IMR-90 (cell line): ENCODE results near the gene TUBGCP6. TPM values are rescaled to one million over a fixed set of nuclear protein-coding genes. Genes with fewer than 3 reads are reported as not detected.

Source experiments
- ATAC-seq: fragments of 200-7000 bp; cut with Tn5 transposase; 2 replicates; pipeline ENCODE4 v1.9.1; 2020; ENCODE audit warnings: low read depth, mild to moderate bottlenecking, moderate library complexity
- BruUV-seq: library from RNA; stranded (reverse); fragments of 400-500 nt; replicated peaks from 2 replicates; lab custom pipeline; 2021; lab: Mats Ljungman, UMichigan
- CTCF ChIA-PET: fragments of 300-600 bp; formaldehyde crosslinking; extraction: SDS; loops from one replicate; lab custom pipeline; 2021; ENCODE audit warnings: antibody characterized with exemption; lab: Yijun Ruan, JAX
- POLR2A ChIA-PET: fragments of 300-600 bp; sonication (Branson Sonifier 250); formaldehyde crosslinking; loops from one replicate; lab custom pipeline; 2022; ENCODE audit warnings: antibody characterized with exemption; ENCODE audit not compliant: unreplicated experiment; lab: Charles Lee
- DNase-seq: peaks from one replicate; pipeline ENCODE4 v3.0.0; 2013
- H2AFZ ChIP-seq: replicated peaks from 2 replicates; pipeline ENCODE3; 2013; ENCODE audit warnings: low read length, mild to moderate bottlenecking; ENCODE audit not compliant: poor library complexity
- H2AK5ac ChIP-seq: 2 replicates; pipeline ENCODE4 v1.6.1; 2013; ENCODE audit warnings: low read depth, low read length, inconsistent platforms
- H2AK9ac ChIP-seq: replicated peaks from 2 replicates; pipeline ENCODE3; 2013; ENCODE audit warnings: mild to moderate bottlenecking, low read depth, low read length, moderate library complexity; ENCODE audit not compliant: poor library complexity
- H2BK120ac ChIP-seq: 2 replicates; pipeline ENCODE4 v1.6.1; 2013; ENCODE audit warnings: low read depth, low read length, inconsistent platforms
- H2BK15ac ChIP-seq: 3 replicates; pipeline ENCODE4 v1.6.1; 2013; ENCODE audit warnings: low read depth, low read length, inconsistent platforms
- H2BK20ac ChIP-seq: 2 replicates; pipeline ENCODE4 v1.6.1; 2013; ENCODE audit warnings: low read depth, mild to moderate bottlenecking, inconsistent platforms, low read length, moderate library complexity
- H2BK5ac ChIP-seq: 2 replicates; pipeline ENCODE4 v1.6.1; 2013; ENCODE audit warnings: mild to moderate bottlenecking, low read depth, low read length, inconsistent platforms; ENCODE audit not compliant: poor library complexity, severe bottlenecking
- H3K14ac ChIP-seq: replicated peaks from 2 replicates; pipeline ENCODE4 v1.6.1; 2013; ENCODE audit warnings: low read depth, low read length, inconsistent platforms
- H3K18ac ChIP-seq: 2 replicates; pipeline ENCODE4 v1.6.1; 2013; ENCODE audit warnings: low read depth, low read length, control low read depth
- H3K23ac ChIP-seq: 2 replicates; pipeline ENCODE4 v1.6.1; 2013; ENCODE audit warnings: low read depth, low read length, inconsistent platforms
- H3K27ac ChIP-seq: 2 replicates; pipeline ENCODE4 v1.5.1; 2013; ENCODE audit warnings: mild to moderate bottlenecking, control low read depth, low read length; ENCODE audit not compliant: insufficient read depth
- H3K27me3 ChIP-seq: 2 replicates; pipeline ENCODE4 v1.6.1; 2013; ENCODE audit warnings: low read length; ENCODE audit not compliant: control insufficient read depth, insufficient read depth
- H3K36me3 ChIP-seq: 2 replicates; pipeline ENCODE4 v1.6.1; 2013; ENCODE audit warnings: low read length, mixed read lengths; ENCODE audit not compliant: control insufficient read depth, insufficient read depth
- H3K4ac ChIP-seq: 2 replicates; pipeline ENCODE4 v1.6.1; 2013; ENCODE audit warnings: low read depth, low read length, inconsistent platforms
- H3K4me1 ChIP-seq: 2 replicates; pipeline ENCODE4 v1.6.1; 2013; ENCODE audit warnings: low read length, mixed read lengths; ENCODE audit not compliant: control insufficient read depth, insufficient read depth
- H3K4me2 ChIP-seq: 2 replicates; pipeline ENCODE4 v1.6.1; 2013; ENCODE audit warnings: low read depth, mild to moderate bottlenecking, control low read depth, low read length, moderate library complexity
- H3K4me3 ChIP-seq: 2 replicates; pipeline ENCODE4 v1.5.1; 2013; ENCODE audit warnings: low read depth, mild to moderate bottlenecking, control low read depth, low read length, moderate library complexity; ENCODE audit not compliant: insufficient read depth
- H3K56ac ChIP-seq: 2 replicates; pipeline ENCODE4 v1.6.1; 2013; ENCODE audit warnings: low read length, inconsistent platforms; ENCODE audit not compliant: insufficient read depth; ENCODE audit errors: extremely low read depth
- H3K79me1 ChIP-seq, 2 experiments: 2 replicates each; pipeline ENCODE4 v1.6.1; 2013; ENCODE audit warnings: low read length in 2 of 2, inconsistent platforms in 1 of 2, low read depth in 1 of 2
- H3K9ac ChIP-seq: 2 replicates; pipeline ENCODE4 v1.6.1; 2013; ENCODE audit warnings: low read depth, low read length, control low read depth
- H3K9me1 ChIP-seq: 2 replicates; pipeline ENCODE4 v1.6.1; 2013; ENCODE audit warnings: low read length, inconsistent platforms; ENCODE audit not compliant: insufficient read depth
- H3K9me3 ChIP-seq: 2 replicates; pipeline ENCODE4 v1.6.1; 2013; ENCODE audit warnings: low read length; ENCODE audit not compliant: control insufficient read depth, insufficient read depth
- H4K20me1 ChIP-seq: 2 replicates; pipeline ENCODE4 v1.6.1; 2013; ENCODE audit warnings: low read length, inconsistent platforms; ENCODE audit not compliant: insufficient read depth
- H4K5ac ChIP-seq: 2 replicates; pipeline ENCODE4 v1.6.1; 2013; ENCODE audit warnings: mild to moderate bottlenecking, low read depth, low read length, control low read depth
- H4K8ac ChIP-seq, 2 experiments: 2 replicates each; pipeline ENCODE4 v1.6.1; 2013; ENCODE audit warnings: low read depth in 2 of 2, low read length in 2 of 2, control low read depth in 1 of 2, inconsistent platforms in 1 of 2
- H4K91ac ChIP-seq: 2 replicates; pipeline ENCODE4 v1.6.1; 2013; ENCODE audit warnings: low read depth, low read length, inconsistent platforms; ENCODE audit not compliant: insufficient read depth
- BHLHE40 ChIP-seq: fragments of 150-350 bp; IDR thresholded peaks from 2 replicates; pipeline ENCODE4 v1.6.1; 2016; ENCODE audit warnings: mild to moderate bottlenecking, low read depth, low read length
- CEBPB ChIP-seq: IDR thresholded peaks from 2 replicates; pipeline ENCODE4 v1.6.1; 2012; ENCODE audit warnings: low read depth, low read length, improper control_type of control experiment
- CHD1 ChIP-seq: IDR thresholded peaks from 2 replicates; pipeline ENCODE4 v1.6.1; 2012; ENCODE audit warnings: low read depth, low read length, improper control_type of control experiment
- FOS ChIP-seq: fragments of 150-350 bp; IDR thresholded peaks from 2 replicates; pipeline ENCODE4 v1.6.1; 2016; ENCODE audit warnings: low read depth, low read length
- MAFK ChIP-seq: IDR thresholded peaks from 2 replicates; pipeline ENCODE4 v1.6.1; 2012; ENCODE audit warnings: low read depth, low read length, improper control_type of control experiment
- MAZ ChIP-seq: IDR thresholded peaks from 2 replicates; pipeline ENCODE4 v1.6.1; 2012; ENCODE audit warnings: low read depth, mild to moderate bottlenecking, low read length, improper control_type of control experiment, moderate library complexity, borderline replicate concordance
- MXI1 ChIP-seq: IDR thresholded peaks from 2 replicates; pipeline ENCODE4 v1.6.1; 2012; ENCODE audit warnings: low read depth, mild to moderate bottlenecking, low read length, moderate library complexity, borderline replicate concordance
- POLR2A ChIP-seq: IDR thresholded peaks from 2 replicates; pipeline ENCODE4 v1.6.1; 2012; ENCODE audit warnings: mild to moderate bottlenecking, low read depth, low read length
- RCOR1 ChIP-seq: IDR thresholded peaks from 2 replicates; pipeline ENCODE4 v1.6.1; 2012; ENCODE audit warnings: mild to moderate bottlenecking, low read length, improper control_type of control experiment; ENCODE audit not compliant: insufficient replicate concordance
- WGBS, 2 experiments: methylation state at CpG; one replicate each; pipeline versions ENCODE4 v1.1.5 to v1.1.7; 2013; ENCODE audit warnings: missing lambda C conversion rate in 2 of 2; ENCODE audit not compliant: insufficient read length in 1 of 2; ENCODE audit errors: extremely low coverage in 2 of 2; 5-methylcytosine and 5-hydroxymethylcytosine counted together
- dilution Hi-C: fragments of 300-500 bp; cut with HindIII; formaldehyde crosslinking; loops from one replicate; pipeline ENCODE4 v1.14.3; 2018; ENCODE audit warnings: low sequenced_read_pairs; ENCODE audit not compliant: unreplicated experiment
- in situ Hi-C: fragments of 300-500 bp; cut with MboI; formaldehyde crosslinking; loops from 3 replicates; pipeline ENCODE4 v1.14.3; 2019; ENCODE audit warnings: low sequenced_read_pairs, inconsistent platforms, mixed read lengths
- intact Hi-C: fragments of 100-400 bp; cut with micrococcal nuclease; formaldehyde crosslinking; loops from 2 replicates; pipeline ENCODE4 v1.10.0; 2022
- polyA plus RNA-seq, 3 experiments: library from polyadenylated mRNA; depleted of rRNA; stranded (reverse); fragments of >200 nt; gene quantifications; 2 replicates each; pipeline ENCODE4 v1.2.3, GENCODE V29; 2012; ENCODE audit warnings: low replicate concordance in 1 of 3
- total RNA-seq: library from RNA; depleted of rRNA; stranded (reverse); fragments of >200 nt; gene quantifications from 2 replicates; pipeline ENCODE4 v1.2.3, GENCODE V29; 2012

TUBGCP6 gene
- total and polyA plus RNA-seq, 2 of the 4 experiments (the other 2 are of a cell fraction) = 10.8 to 28.6 TPM

- TF ChIP-seq MAZ = no peak
These were observed 18.3 kb upstream of the TUBGCP6 start (continued) for GRCh38 chr22:50262973-50263617.

- no peak overlapping the region for H3K23ac ChIP-seq
- H3K9me1 ChIP-seq = peaks cover 4% of the 10 kb centered on the region; the same call in 1 of the 2 replicates
- peak overlapping the region in 1 of 2 experiments; percentile 25; a peak in 1 of 4 replicates for H4K8ac ChIP-seq
- H3K4ac ChIP-seq = peak overlapping the region; percentile 86
- no peak overlapping the region for H2BK15ac ChIP-seq
- no CpG with 5 or more reads among the region's 7 CpGs for WGBS, 2 experiments
- ChIA-PET CTCF (no interaction called here), POLR2A (no interaction called here)
- no peak overlapping the region for H3K9ac ChIP-seq
- peaks cover 4% of the 10 kb centered on the region; the same call in 1 of the 2 replicates for H3K36me3 ChIP-seq
- no peaks in the 10 kb centered on the region for H3K27me3 ChIP-seq
- peaks cover 9 to 38% of the 10 kb centered on the region in 2 experiments; a peak in 3 of 4 replicates for H3K79me1 ChIP-seq
- H3K14ac ChIP-seq = no peak overlapping the region
- H3K4me1 ChIP-seq = peaks cover 17% of the 10 kb centered on the region
- no peak for DNase-seq
- peak overlapping the region; percentile 95 for H2AK9ac ChIP-seq
- dilution Hi-C loops (no loop called here), intact Hi-C loops (no loop called here), in situ Hi-C loops (no loop called here)
- no peak overlapping the region for H2BK20ac ChIP-seq
- peaks cover 24% of the 10 kb centered on the region for H4K20me1 ChIP-seq
- no peaks in the 10 kb centered on the region for H3K9me3 ChIP-seq
- H4K91ac ChIP-seq = peak overlapping the region; percentile 47; the same call in 1 of the 2 replicates
- H3K4me2 ChIP-seq = no peak overlapping the region
- H4K5ac ChIP-seq = no peak overlapping the region
- no peak overlapping the region for H3K18ac ChIP-seq
- no peak for TF ChIP-seq MAFK
- TF ChIP-seq BHLHE40 = no peak
- TF ChIP-seq CHD1 = no peak
- TF ChIP-seq MAZ = no peak
- TF ChIP-seq RCOR1 = no peak
- TF ChIP-seq MXI1 = no peak
- no peak for TF ChIP-seq CEBPB
- TF ChIP-seq POLR2A = no peak
- no peak for TF ChIP-seq FOS
- peak overlapping the region; percentile 96 for H2AK5ac ChIP-seq
- H3K4me3 ChIP-seq = no peak overlapping the region
- H3K56ac ChIP-seq = no peak overlapping the region
- BruUV-seq = no TSS peak
- no peak overlapping the region for H2BK120ac ChIP-seq
- H2AFZ ChIP-seq = peak overlapping the region; percentile 63
- H3K27ac ChIP-seq = no peak overlapping the region
- peak overlapping the region; percentile 8 for H2BK5ac ChIP-seq
- no peak for ATAC-seq
These were observed 17.7 kb upstream of the TUBGCP6 start for GRCh38 chr22:50262460-50262911.
